ENCODE results near the gene WDR93.

GRCh38 chr15:89760303-89761008 lies 69.8 kb downstream of the WDR93 start:
- no peak for TF ChIP-seq POLR2A (IDR thresholded peaks at IDR 0.05; ENCODE audit: low read length)
- peak; percentile 98 for TF ChIP-seq CTCF (IDR thresholded peaks at IDR 0.05)
- TF ChIP-seq CHD2 (IDR thresholded peaks at IDR 0.05; ENCODE audit: low read length, partially characterized antibody) = no peak
- TF ChIP-seq JUN (IDR thresholded peaks at IDR 0.05) = no peak
- TF ChIP-seq, protein P1, sequence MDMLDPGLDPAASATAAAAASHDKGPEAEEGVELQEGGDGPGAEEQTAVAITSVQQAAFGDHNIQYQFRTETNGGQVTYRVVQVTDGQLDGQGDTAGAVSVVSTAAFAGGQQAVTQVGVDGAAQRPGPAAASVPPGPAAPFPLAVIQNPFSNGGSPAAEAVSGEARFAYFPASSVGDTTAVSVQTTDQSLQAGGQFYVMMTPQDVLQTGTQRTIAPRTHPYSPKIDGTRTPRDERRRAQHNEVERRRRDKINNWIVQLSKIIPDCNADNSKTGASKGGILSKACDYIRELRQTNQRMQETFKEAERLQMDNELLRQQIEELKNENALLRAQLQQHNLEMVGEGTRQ (IDR thresholded peaks at IDR 0.05) = no peak
- TF ChIP-seq, protein P2, sequence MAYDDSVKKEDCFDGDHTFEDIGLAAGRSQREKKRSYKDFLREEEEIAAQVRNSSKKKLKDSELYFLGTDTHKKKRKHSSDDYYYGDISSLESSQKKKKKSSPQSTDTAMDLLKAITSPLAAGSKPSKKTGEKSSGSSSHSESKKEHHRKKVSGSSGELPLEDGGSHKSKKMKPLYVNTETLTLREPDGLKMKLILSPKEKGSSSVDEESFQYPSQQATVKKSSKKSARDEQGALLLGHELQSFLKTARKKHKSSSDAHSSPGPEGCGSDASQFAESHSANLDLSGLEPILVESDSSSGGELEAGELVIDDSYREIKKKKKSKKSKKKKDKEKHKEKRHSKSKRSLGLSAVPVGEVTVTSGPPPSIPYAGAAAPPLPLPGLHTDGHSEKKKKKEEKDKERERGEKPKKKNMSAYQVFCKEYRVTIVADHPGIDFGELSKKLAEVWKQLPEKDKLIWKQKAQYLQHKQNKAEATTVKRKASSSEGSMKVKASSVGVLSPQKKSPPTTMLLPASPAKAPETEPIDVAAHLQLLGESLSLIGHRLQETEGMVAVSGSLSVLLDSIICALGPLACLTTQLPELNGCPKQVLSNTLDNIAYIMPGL (CRISPR knock-in tag; IDR thresholded peaks at IDR 0.05; ENCODE audit: borderline replicate concordance) = no peak
- no peak for TF ChIP-seq BHLHE40 (IDR thresholded peaks at IDR 0.05; ENCODE audit: low read depth, low read length)
- TF ChIP-seq RFX5 (IDR thresholded peaks at IDR 0.05) = no peak
- no peak for TF ChIP-seq MAZ (IDR thresholded peaks at IDR 0.05; ENCODE audit: borderline replicate concordance, low read depth, low read length)
- TF ChIP-seq, protein P3, sequence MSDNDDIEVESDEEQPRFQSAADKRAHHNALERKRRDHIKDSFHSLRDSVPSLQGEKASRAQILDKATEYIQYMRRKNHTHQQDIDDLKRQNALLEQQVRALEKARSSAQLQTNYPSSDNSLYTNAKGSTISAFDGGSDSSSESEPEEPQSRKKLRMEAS (IDR thresholded peaks at IDR 0.05) = 0 out of 2 replicates have a peak, but pooled peaks have one; percentile 25

Measured in A549 (cell line).